GM23338 (cell line): ENCODE data around the gene CLN6. TPM values are rescaled to one million over a fixed set of nuclear protein-coding genes. Genes with fewer than 3 reads are reported as not detected.

Experiments
- ATAC-seq: fragments of 200-7000 bp; cut with Tn5 transposase; 3 replicates; pipeline ENCODE4 v1.9.1; 2020
- DNase-seq: peaks from one replicate; pipeline ENCODE4 v3.0.0-alpha.2; 2015; ENCODE audit warnings: low spot score
- H2AFZ ChIP-seq: fragments of 200-600 bp; sonication (generic); 2 replicates; pipeline ENCODE4 v1.8.0; 2016; ENCODE audit warnings: antibody characterized with exemption, mild to moderate bottlenecking, moderate library complexity
- H3F3A ChIP-seq: fragments of 200-600 bp; sonication (generic); replicated peaks from 2 replicates; pipeline ENCODE4 v1.8.0; 2017; ENCODE audit warnings: antibody characterized with exemption, mixed run types, low read depth
- H3K27ac ChIP-seq: fragments of 200-600 bp; sonication (generic); 2 replicates; pipeline ENCODE4 v1.6.1; 2016; ENCODE audit warnings: low read depth
- H3K27me3 ChIP-seq: fragments of 200-600 bp; sonication (generic); 2 replicates; pipeline ENCODE4 v1.8.0; 2016; ENCODE audit warnings: mild to moderate bottlenecking, mixed run types, moderate library complexity; ENCODE audit not compliant: insufficient read depth
- H3K36me3 ChIP-seq: fragments of 200-600 bp; sonication (generic); 2 replicates; pipeline ENCODE4 v1.8.0; 2016; ENCODE audit warnings: mild to moderate bottlenecking; ENCODE audit not compliant: insufficient read depth
- H3K4me1 ChIP-seq: fragments of 200-600 bp; sonication (generic); 2 replicates; pipeline ENCODE4 v1.8.0; 2016; ENCODE audit warnings: mild to moderate bottlenecking, moderate library complexity; ENCODE audit not compliant: insufficient read depth
- H3K4me2 ChIP-seq: fragments of 200-600 bp; sonication (generic); 2 replicates; pipeline ENCODE4 v1.7.1; 2017; ENCODE audit warnings: mixed run types
- H3K4me3 ChIP-seq: fragments of 200-600 bp; sonication (generic); 2 replicates; pipeline ENCODE4 v1.6.1; 2016; ENCODE audit warnings: mixed run types
- H3K79me2 ChIP-seq: fragments of 200-600 bp; sonication (generic); replicated peaks from 2 replicates; pipeline ENCODE4 v1.8.0; 2017; ENCODE audit warnings: mild to moderate bottlenecking; ENCODE audit not compliant: insufficient read depth
- H3K9me2 ChIP-seq: fragments of 200-600 bp; sonication (generic); 2 replicates; pipeline ENCODE4 v1.8.0; 2017; ENCODE audit not compliant: insufficient read depth
- H4K20me1 ChIP-seq: fragments of 200-600 bp; sonication (generic); replicated peaks from 2 replicates; pipeline ENCODE4 v1.8.0; 2017; ENCODE audit warnings: mild to moderate bottlenecking; ENCODE audit not compliant: insufficient read depth
- H3K27ac Mint-ChIP-seq: 2 replicates; pipeline ENCODE4 v1.8.0; 2020; ENCODE audit warnings: inconsistent platforms, mild to moderate bottlenecking, moderate library complexity, mixed read lengths
- H3K27me3 Mint-ChIP-seq: 3 replicates; pipeline ENCODE4 v1.8.0; 2022; ENCODE audit warnings: low read depth, mild to moderate bottlenecking, moderate library complexity, mixed read lengths, inconsistent platforms; ENCODE audit not compliant: insufficient read depth, poor library complexity
- H3K36me3 Mint-ChIP-seq: 3 replicates; pipeline ENCODE4 v1.8.0; 2021; ENCODE audit warnings: low read depth, mild to moderate bottlenecking, inconsistent platforms, moderate library complexity, mixed read lengths
- H3K4me1 Mint-ChIP-seq: 3 replicates; pipeline ENCODE4 v1.8.0; 2020; ENCODE audit warnings: mild to moderate bottlenecking, inconsistent platforms, mixed read lengths
- H3K4me3 Mint-ChIP-seq: 3 replicates; pipeline ENCODE4 v1.8.0; 2021; ENCODE audit warnings: moderate library complexity, mild to moderate bottlenecking, inconsistent platforms, mixed read lengths
- H3K9me3 Mint-ChIP-seq: 3 replicates; pipeline ENCODE4 v1.8.0; 2020; ENCODE audit warnings: moderate library complexity, mild to moderate bottlenecking, inconsistent platforms, mixed read lengths
- CREB1 ChIP-seq: fragments of 250-450 bp; sonication (Bioruptor Pico); IDR thresholded peaks from 2 replicates; pipeline ENCODE4 v1.5.0; 2020; ENCODE audit warnings: low read depth, mild to moderate bottlenecking, moderate library complexity
- CTCF ChIP-seq, 2 experiments: fragments of 200-600 bp in 1 of 2; sonication (generic) in 1 of 2; conservative IDR thresholded peaks; 2 replicates each; pipeline versions ENCODE4 v1.5.1 to v1.6.1; 2016 to 2017; ENCODE audit warnings: antibody characterized with exemption in 2 of 2, low read depth in 2 of 2, mild to moderate bottlenecking in 2 of 2, moderate library complexity in 1 of 2
- ETS1 ChIP-seq: IDR thresholded peaks from 2 replicates; pipeline ENCODE4 v1.6.1; 2016; ENCODE audit warnings: antibody characterized with exemption
- EZH2 ChIP-seq: fragments of 200-600 bp; sonication (generic); IDR thresholded peaks from one replicate; pipeline ENCODE4 v1.8.0; 2017; ENCODE audit warnings: antibody characterized with exemption, mild to moderate bottlenecking, low read depth; ENCODE audit not compliant: unreplicated experiment
- EZH2phosphoT487 ChIP-seq: fragments of 200-600 bp; sonication (generic); IDR thresholded peaks from one replicate; pipeline ENCODE4 v1.8.1; 2018; ENCODE audit warnings: antibody characterized with exemption; ENCODE audit not compliant: unreplicated experiment
- JUNB ChIP-seq: IDR thresholded peaks from one replicate; pipeline ENCODE4 v1.6.1; 2016; ENCODE audit warnings: antibody characterized with exemption; ENCODE audit not compliant: unreplicated experiment
- NANOG ChIP-seq: IDR thresholded peaks from 2 replicates; pipeline ENCODE4 v1.6.1; 2016; ENCODE audit warnings: antibody characterized with exemption, borderline replicate concordance
- POLR2AphosphoS5 ChIP-seq: IDR thresholded peaks from 2 replicates; pipeline ENCODE4 v1.6.1; 2016; ENCODE audit warnings: antibody characterized with exemption, low read depth
- REST ChIP-seq: IDR thresholded peaks from one replicate; pipeline ENCODE4 v1.6.1; 2018; ENCODE audit warnings: antibody characterized with exemption; ENCODE audit not compliant: unreplicated experiment
- STAT1 ChIP-seq: IDR thresholded peaks from one replicate; pipeline ENCODE4 v1.6.1; 2016; ENCODE audit warnings: antibody characterized with exemption; ENCODE audit not compliant: unreplicated experiment
- ZNF114 ChIP-seq: fragments of 250-450 bp; sonication (Bioruptor Pico); IDR thresholded peaks from 2 replicates; pipeline ENCODE4 v1.5.0; 2020; ENCODE audit warnings: mild to moderate bottlenecking, moderate library complexity
- ZNF331 ChIP-seq: fragments of 250-450 bp; sonication (Bioruptor Pico); IDR thresholded peaks from 2 replicates; pipeline ENCODE4 v1.5.0; 2020; ENCODE audit warnings: low read depth, mild to moderate bottlenecking, moderate library complexity
- ZNF462 ChIP-seq: fragments of 250-450 bp; sonication (Bioruptor Pico); IDR thresholded peaks from 2 replicates; pipeline ENCODE4 v1.5.0; 2020; ENCODE audit warnings: mild to moderate bottlenecking, moderate library complexity
- polyA plus RNA-seq: library from polyadenylated mRNA; unstranded; fragments of >200 nt; fragmentation: Nextera tagmentation; extraction: Ambion mirVana; gene quantifications from 2 replicates; pipeline ENCODE4 v1.2.1, GENCODE V29; 2016
- total RNA-seq: library from RNA; depleted of rRNA; stranded (reverse); fragments of >200 nt; shearing (Covaris generic); gene quantifications from 2 replicates; pipeline ENCODE4 v1.2.3, GENCODE V29; 2014

CLN6 gene
- total and polyA plus RNA-seq, 2 experiments from 2014 or later: 20.7 to 69.5 TPM

- Mint-ChIP-seq H3K27ac (no peak overlapping the region), H3K27me3 (no peaks in the 10 kb centered on the region), H3K36me3 (peaks cover 14% of the 10 kb centered on the region; the same call in 2 of the 3 replicates), H3K9me3 (no peaks in the 10 kb centered on the region), H3K4me1 (no peaks in the 10 kb centered on the region), H3K4me3 (no peak overlapping the region)
- H3K4me1 ChIP-seq: no peaks in the 10 kb centered on the region
- H2AFZ ChIP-seq: no peak overlapping the region
- H3F3A ChIP-seq: no peaks in the 10 kb centered on the region
- H3K79me2 ChIP-seq: no peaks in the 10 kb centered on the region
- H3K36me3 ChIP-seq: 0 out of 2 replicates have a peak, but pooled peaks cover 8% of the 10 kb centered on the region
- no peak overlapping the region for H3K4me2 ChIP-seq
- TF ChIP-seq CTCF (conservative IDR thresholded peaks at IDR 0.05; ENCODE audit: low read depth in 2 of 2) (no peak), ZNF114 (CRISPR knock-in tag) (no peak), REST (no peak), ZNF462 (CRISPR knock-in tag) (no peak), ETS1 (no peak), NANOG (no peak), JUNB (no peak), ZNF331 (no peak), EZH2phosphoT487 (no peak), POLR2AphosphoS5 (no peak), STAT1 (no peak), CREB1 (CRISPR knock-in tag) (no peak), EZH2 (no peak)
- ATAC-seq: no peak
- no peaks in the 10 kb centered on the region for H3K27me3 ChIP-seq
- no peak overlapping the region for H3K4me3 ChIP-seq
- no peak overlapping the region for H3K27ac ChIP-seq
- H3K9me2 ChIP-seq: no peaks in the 10 kb centered on the region
- peaks cover 6% of the 10 kb centered on the region; the same call in 1 of the 2 replicates for H4K20me1 ChIP-seq
- no peak for DNase-seq
Measured at GRCh38 chr15:68173119-68173518, 56.4 kb downstream of the CLN6 start.
